GM18517 (cell line): ENCODE measurements around the gene MAN2B2.

ENCODE experiments used
- ATAC-seq: cut with Tn5 transposase; IDR thresholded peaks from one replicate; pipeline ENCODE4 v1.9.1; 2021; ENCODE audit warnings: mild to moderate bottlenecking, moderate library complexity; ENCODE audit not compliant: unreplicated experiment

MAN2B2 gene

DNA sequence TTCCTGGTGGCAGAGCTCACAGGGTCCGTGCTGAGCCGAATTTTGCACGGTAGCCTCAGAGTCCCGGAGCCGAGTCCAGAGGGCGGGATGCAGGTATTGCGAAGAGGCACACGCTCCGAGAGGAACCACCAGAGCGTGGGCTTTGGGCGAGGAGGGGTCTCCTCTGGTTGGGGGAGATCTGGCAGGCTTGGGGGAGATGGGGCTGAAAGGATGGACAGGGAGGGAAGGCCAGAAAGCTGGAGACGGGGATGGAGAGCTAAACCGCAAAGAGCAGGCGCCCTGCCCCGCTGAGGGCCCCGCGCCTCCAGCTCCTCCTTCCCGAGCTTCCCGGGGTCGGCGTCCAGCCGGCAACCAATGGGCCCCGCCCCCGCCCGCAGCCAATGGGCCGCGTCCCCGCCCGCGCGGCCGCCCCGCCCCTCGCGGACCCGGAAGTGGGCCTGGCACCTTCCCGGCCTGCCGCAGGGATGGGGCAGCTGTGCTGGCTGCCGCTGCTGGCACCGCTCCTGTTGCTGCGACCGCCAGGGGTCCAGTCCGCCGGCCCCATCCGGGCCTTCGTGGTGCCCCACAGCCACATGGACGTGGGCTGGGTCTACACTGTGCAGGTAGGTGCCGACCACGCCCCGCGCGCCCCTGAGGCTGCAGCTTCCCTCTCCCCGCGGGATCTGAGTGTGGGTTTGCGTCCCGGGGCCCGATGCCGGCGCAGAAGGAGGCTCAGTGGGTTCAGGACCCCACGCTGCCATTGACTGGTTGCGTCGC lies at the start of gene MAN2B2:
Gene MAN2B2 (plus strand): TSS at position 443 of the 756 bp plus-strand sequence. CDS start 22 bp downstream, at position 465.
- peak; percentile 86 for ATAC-seq

DNA sequence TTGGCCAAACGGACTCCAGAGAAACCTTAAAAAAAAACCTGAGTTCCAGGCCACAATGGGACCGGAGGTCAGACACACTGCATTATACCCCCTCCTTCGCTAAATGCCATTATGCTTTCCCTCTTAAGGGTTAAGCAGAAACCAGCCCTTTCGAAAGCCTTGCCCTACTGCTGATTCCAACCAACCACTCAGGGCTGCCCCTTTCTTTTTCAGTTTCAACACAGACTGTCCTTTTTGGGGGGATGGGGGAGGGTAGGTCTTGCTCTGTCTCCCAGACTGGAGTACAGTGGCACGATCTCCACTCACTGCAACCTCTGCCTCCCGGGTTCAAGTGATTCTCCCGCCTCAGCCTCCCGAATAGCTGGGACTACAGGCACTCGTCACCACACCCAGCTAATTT lies 49.5 kb upstream of the MAN2B2 start:
- ATAC-seq, result no peak

DNA sequence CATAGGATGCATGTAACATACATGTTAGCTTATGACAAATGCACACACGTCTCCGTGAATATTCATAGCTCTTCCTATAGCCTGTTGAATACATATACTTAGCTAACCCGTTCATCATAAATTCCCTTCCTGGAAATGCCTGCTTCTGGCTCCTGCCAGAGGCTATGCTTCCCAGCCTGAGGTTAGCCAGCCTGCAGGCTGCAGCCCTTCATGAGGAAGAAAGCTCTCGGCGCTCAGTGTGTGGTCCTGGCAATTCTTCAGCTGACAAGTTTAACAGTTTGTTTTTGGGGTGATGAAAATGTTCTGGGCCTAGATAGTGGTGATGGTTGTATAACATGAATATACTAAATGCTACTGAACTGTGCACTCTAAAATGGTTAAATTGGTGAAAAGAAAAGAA lies 48.8 kb upstream of the MAN2B2 start:
- no peak for ATAC-seq

DNA sequence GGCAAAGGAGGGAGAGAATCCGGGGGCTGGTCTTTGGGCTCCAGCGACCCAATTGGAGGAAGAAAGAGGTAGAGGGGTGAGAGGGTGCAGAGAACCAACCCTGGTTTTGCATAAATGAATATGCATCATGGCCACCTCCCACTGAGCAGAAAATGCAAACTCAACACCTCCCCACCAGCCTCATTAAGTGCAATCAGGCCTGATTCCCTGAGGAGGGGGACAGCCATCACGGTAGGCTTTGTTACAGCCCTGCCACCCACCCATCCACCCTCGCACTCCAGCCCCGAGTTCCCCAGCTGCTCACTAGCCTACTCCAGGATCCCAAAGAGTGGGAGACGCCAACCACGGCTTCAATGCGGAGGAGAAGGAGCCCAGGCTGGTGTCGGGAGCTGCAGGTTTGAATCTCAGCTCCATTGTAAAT lies 48.3 kb upstream of the MAN2B2 start:
- no peak for ATAC-seq

DNA sequence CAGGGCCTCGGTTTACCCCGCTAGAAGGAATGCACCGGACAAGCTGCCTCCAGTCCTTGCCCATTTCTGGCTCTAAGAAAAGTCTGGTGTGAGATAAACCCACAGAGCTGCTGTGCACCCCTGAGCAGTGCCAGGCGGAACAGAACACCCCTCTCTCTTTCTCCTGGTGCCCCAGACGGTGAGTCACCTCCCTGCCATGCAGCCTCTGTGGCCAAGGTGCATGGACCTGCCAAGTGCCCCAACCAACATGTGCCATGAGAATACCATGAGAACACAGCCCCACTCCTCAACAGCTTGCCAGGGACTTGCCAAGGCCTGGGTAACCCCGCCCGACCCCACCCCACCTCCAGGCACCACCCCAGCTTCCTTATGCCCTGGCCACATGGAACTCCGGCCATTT lies 47.7 kb upstream of the MAN2B2 start:
- no peak for ATAC-seq

DNA sequence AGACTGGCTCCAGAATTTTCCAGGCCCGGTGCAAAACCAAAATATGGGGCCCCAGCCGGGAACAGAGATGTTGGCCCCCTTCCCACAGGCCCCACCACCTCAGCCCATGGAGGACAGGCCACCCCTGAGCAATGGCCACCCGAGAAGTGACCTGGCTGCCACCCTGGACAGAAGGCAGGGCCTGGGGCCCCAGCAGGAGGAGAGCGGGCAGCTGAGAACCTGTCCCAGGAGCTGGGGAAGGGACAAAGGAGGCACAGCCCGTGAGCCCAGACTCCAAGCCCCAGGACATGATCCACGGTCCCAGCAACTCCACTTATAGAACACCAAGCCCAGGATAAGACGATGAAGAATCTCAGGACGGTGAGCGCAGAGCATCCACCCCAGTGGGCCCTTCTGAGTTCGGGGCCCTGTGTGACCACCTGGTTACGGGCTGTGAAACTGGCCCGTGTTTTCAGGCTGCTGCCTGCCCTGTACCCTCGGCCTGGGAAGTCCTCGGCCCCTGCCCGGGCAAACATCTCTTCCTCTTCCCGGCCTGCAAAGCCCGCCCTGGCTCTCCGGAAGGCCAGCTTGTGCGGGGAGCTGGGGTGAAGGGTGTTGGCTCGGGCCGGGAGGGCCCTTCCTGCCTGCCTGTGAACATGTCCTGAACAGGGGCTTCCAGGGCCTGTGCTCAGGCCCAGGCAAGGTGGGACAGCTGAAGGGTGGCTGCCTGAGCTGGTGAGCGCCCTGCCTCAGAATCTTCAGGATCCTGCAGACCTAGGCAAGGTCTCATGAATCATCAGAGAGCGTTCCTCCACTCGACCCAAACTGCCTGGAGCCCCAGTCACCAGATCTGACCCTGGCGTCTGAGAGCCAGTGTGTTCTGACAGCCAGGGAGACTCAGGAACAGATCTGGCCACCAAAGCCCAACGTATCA lies 47.0 kb upstream of the MAN2B2 start:
- ATAC-seq, result no peak

DNA sequence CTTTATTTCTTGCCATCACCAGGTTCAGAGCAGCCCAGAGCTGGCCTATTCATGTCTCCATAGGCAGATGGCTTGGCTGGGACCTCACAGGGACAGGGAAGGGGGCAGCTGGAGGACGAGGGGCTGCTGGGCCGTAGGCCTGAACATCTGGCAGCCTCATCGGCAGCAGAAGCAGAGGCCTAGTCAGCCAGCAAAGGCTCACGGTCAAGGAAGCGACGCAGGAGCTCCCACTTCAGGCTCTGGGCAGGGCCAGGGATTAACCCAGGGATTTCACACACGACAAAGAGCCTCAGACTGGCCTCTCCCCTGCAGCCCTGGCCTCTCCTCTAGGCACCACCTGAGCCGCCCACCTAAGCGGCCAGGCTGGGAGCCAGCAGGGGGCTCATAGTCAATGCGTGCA lies 46.0 kb upstream of the MAN2B2 start:
- ATAC-seq, result no peak

DNA sequence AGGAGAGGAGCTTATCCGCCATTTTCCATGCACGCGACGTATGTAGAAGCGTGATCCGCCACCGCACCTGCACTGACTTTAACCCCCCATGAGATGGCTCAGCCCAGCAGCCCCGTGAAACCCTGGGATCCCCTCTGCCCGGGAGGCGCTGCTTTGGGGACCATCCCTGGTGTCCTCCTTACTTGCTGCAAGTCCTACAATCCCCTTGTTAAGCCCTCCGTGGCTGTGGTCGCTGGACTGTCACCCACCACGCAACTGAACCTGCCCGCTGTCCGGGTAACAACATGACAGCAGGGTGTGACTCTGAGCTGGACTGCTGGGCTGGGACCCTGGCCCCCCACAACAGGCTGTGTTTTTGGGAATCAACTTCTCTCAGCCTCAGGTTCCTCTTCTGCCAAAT lies 44.7 kb upstream of the MAN2B2 start:
- no peak for ATAC-seq

DNA sequence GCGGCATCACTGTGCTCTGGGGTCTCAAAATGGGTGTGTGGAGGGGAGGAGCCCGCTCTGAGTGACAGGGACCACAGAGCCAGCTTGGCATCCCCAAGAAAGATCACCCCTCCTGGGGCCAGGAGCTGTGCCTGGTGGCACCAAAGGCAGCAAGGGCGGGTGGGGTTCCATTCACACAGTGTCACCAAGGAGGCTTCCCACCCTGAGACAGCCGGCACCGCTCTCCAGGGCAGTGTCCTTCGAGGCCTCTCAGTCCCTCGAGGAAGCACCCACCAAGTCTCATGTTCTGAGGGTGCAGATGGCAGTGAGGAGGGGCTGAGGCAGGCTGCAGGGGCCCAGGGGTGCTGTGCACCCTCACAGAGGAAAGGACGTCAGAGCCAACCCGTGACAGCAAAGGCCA lies 44.0 kb upstream of the MAN2B2 start:
- no peak for ATAC-seq

DNA sequence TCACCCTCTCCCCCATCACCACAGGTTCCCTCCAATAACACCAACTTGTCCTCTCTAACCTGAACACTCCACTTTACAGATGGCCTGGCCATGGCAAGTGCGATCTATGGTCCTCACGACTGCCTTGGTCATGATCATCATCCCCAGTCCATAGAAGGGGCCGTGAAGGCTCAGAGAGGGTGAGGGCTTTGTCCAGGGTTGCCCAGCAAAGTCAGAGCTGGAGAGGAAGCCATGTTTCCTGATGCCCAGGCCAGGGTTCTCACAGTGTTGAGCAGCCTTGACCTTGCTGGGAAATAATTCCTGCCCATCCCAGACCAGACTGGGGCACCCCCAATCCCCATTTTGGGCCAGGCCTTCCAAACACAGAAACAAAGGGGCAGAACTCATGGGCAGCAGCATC lies 42.9 kb upstream of the MAN2B2 start:
- no peak for ATAC-seq

DNA sequence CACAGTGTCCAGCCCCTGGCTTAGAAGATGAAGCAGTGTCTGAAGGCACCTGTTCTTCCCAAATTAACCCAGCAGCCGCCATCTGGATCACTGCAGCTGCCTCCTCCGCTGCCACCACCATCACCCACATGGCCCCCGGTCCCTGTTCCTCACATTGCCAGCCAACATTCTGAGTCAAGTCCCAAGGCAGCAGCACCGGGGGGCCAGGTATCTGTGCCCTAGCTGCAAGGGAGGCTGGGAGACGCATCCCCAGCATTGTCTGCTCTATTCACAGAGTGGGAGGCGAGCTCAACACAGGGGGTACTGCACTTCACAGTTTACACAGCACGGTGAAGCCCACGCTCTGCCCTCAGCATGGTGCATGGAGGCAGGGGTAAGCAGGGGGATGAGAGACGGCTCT lies 42.3 kb upstream of the MAN2B2 start:
- no peak for ATAC-seq

DNA sequence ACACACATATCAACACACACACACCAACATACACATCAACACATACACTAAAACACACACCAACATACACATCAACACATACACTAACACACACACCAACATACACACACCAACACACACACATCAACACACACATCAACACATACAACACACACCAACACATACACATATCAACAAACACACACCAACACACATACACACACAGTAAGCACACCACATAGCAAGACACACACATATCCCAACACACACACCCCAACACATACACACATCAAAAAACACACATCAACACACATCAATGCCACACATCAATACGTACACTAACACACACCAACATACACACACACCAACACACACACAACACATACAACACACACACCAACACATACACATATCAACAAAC lies 40.9 kb upstream of the MAN2B2 start:
- ATAC-seq, result no peak

DNA sequence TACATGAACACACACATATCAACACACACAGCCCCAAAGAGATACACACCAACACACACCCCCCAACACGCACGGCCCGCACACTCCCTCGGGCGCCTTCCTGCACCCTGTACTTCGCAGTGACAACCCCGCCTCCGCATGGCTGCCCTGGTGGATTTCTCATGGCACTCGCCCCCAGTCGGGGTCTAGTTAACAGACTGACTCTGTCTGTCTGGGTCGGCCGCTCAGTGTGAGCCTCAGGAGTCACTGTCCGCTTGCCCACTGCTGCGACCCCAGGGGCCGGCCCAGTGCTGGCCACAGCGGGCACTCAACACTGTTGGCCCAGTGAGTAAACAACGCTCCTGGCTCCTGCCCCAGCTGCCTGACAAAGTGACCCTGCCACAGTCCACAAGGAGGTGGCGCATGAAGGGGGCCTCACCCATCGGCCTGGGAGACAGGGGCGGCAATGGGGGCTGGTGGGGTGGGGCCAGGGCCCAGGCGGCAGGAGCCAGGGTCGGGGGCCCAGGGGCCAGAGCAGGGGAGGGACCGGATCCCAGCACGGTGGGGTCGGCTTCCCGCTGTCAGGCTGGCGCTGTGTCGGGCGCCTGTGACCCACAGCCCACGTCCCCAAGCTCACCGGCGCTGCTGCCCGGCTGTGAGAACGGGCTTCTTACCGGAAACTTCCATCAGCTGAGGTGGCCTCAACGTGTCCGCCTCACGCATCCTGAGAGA lies 40.2 kb upstream of the MAN2B2 start:
- ATAC-seq, result no peak

DNA sequence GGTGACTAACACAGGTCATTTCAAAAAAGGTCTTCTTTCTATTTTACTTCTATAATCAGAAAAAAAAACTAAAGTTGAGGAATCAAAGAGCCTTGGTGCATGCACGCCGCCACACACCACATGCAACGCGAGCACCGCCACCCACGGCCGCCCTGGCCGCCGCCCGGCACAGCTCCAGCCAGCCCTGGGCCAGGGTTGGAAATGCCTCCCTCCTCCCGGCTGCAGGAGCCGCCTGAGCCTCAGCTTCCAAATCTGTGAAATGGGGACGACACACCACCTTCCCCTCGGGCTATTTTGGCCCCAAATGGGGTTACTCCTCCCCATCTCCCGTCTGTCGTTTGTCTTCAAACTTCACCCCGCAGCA lies 39.7 kb upstream of the MAN2B2 start:
- ATAC-seq, result no peak

DNA sequence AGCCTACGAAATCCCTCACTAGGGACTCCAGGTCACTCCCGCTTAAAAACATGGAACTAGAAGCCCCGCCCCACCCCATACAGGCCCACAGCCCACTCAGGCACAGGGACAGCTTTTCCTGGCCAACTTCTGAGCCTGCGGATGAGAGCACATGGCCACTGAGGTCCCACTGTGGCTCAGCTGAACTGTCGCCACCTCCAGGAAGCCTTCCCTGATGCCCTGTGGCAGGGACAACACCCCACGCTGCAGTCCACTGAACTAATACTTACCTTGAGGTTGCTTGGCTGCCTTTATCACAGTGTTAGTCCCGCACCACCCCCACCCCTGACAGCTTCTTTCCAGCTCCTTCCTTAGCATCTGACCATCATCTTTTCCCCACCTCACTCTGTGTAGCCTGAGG lies 39.3 kb upstream of the MAN2B2 start:
- ATAC-seq, result no peak

DNA sequence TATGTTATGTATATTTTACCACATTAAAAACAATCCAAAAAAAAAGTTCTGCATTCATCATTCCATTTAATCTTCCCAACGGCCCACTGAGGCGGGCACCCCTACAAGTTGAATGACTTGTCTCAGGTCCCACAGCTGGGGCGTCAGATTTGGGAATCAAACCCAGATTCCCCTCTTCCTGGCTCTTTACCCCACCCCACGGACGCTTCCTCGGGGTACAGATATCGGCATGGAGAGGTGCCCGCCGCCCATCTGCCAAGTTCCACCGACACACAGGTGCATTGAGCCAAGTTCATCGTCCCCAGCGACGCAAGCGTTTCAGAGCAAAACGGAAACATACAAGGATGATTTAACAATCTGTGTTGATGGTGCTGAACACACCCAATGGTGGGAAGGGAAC lies 36.9 kb upstream of the MAN2B2 start:
- no peak for ATAC-seq

DNA sequence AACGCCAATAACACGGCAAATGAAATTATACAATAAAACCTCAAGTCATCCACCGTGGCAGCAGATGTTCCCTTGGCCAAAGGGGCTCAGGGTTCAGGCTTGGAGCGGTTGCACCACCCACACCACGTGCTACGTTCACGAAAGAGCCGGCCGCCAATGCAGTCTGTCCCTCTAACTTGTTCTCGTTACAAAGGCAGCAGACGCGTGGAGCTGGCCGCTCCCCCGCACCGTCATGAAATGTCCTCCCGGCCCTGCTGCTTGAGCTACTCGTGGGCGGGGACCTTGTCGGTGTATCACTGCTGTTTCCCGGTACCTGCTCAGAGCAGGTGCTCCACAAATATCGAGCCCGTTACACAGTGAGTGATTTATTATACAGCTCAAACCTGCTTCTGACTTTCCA lies 36.4 kb upstream of the MAN2B2 start:
- ATAC-seq, result no peak

DNA sequence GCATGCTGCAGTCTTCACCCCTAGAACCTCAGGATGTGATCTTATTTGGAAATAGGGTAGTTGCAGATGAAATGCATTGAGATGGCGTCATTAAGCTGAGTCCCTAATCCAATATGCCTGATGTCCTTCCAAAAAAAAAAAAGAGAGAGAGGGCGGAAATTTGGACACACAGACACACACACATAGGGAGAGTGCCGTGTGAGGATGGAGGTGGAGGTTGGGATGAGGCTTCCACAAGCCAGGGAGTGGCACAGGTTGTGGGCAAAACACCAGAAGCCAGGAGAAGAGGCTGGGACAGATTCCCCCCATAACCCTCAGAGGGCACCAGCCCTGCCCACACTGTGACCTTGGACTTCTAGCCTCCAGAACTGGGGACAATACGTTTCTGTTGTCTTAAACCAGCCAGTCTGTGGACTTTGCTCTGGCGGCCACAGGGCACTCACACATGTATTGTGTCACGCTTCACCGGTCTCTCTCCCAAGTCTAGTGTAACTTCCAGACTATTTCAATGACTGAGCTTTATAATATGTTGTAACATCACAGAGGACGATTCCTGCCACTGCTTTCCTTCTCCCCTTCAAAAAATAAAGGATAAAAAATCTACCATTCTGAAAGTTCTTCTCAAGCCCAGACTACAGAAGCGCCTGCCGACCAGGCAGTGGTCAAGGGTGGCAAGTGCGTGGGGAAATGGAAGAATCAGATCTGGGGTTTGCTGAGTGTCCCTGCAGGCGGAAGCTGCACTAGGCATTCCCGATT lies 35.8 kb upstream of the MAN2B2 start:
- ATAC-seq, result no peak

DNA sequence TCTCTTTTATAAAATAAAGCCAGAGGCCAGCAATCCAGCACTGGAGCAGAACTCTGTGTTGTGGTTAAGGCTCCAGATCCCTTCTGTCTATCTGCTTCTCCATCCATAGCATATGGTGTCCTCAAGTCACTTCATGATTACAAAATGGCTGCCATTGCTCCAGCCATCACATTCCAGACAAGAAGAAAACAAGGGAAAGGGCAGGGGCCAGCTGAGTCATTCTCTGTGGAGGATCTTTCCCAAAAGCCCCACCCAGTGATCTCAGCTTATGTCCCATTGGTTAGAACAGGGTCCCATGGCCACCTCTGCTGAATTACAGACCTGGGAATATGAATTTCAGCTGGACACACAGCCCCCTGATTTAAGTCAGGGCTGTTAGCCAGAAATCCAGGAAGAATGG lies 34.1 kb upstream of the MAN2B2 start:
- ATAC-seq, result no peak

DNA sequence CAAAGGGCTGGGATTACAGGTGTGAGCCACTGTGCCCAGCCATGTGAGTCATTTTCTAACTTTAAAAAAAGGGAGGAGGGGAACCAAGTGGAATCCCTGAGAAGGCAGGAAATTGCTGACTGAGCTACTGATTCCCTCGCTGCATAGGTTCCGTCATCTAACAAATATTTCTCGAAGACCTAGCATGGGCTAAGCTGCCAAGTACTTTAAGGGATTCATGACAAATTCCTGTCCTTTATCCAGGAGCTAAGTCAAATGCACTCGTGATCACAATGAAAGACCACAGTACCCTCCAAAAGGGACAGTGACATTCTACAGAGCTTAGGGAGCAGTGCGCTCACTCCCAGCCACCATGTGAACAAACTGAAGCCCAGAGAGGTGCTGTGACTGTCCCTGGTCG lies 33.2 kb upstream of the MAN2B2 start:
- no peak for ATAC-seq

DNA sequence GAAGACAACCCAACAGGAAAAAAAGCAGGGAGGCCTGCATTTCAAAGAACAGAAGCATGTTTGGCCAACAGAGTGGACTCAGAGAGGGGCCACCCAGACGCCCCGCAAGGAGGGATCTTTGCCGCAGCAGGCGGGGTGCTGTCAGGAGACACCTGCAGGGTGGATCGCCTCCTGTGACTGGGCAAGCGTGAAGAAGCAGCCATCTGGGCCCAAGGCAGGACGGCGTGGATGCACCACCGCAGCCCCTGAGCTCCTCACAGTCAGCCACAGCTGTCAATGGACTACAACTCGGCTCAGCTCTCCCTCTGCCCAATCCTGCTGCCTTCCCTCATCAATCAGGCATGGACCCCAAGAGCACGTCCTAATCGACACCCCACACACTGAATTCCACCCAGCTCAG lies 32.0 kb upstream of the MAN2B2 start:
- no peak for ATAC-seq
